ENCODE measurements around the gene ACSS2. TPM values are rescaled to one million over a fixed set of nuclear protein-coding genes. Genes with fewer than 3 reads are reported as not detected.

ACSS2 gene
- polyA plus RNA-seq, 2 of the 4 experiments (the other 2 are of a cell fraction): 22.1 to 24.1 TPM

DNA sequence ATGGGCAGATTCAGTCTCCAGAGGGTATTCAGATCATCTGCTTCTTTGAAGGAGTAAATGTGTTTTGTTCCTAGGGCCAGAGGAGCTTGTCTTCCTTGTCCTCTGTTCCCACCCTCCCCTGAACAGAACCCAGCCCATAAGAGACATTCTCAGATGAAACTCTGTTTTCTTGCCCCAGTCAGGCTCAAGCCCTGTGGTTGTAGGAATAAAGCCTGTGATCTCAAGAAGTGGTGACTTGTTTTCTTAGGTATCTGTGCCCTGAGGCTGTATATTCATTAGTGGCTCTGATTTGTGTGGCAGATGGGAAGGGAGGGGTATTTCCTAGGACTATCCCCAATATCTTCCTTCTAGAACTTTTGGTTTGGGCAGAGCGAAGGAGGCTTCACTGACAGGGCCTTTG is 51.3 kb downstream of the ACSS2 start:
- 92% methylated on average over 1 of the region's 1 CpG for WGBS (ENCODE audit: missing lambda C conversion rate)
- ChIA-PET POLR2A (no interaction called here), CTCF (interaction anchor here (1.0 kb wide), 1 partner anchor 510 kb away, joined by 3 read pairs; no protein-coding TSS in a partner anchor)
- ATAC-seq (no peak), FAIRE-seq (no peak), DNase-seq (ENCODE audit: low read depth in 1 of 2, low spot score in 1 of 2) (no peak)
- no peak overlapping the region for H3K4me3 ChIP-seq
- H3K9me3 ChIP-seq: peaks cover 8% of the 10 kb centered on the region; the same call in 2 of the 3 replicates
- H3K4me1 ChIP-seq: peaks cover 7% of the 10 kb centered on the region
- H3K27ac ChIP-seq: no peak overlapping the region
- TF ChIP-seq SREBF2 (IDR thresholded peaks at IDR 0.05) (no peak), BHLHE40 (IDR thresholded peaks at IDR 0.05; ENCODE audit: low read depth, low read length) (no peak), RFX5 (IDR thresholded peaks at IDR 0.05) (no peak), POLR2AphosphoS2 (conservative IDR thresholded peaks at IDR 0.05; ENCODE audit: low read length) (no peak), NFE2L2 (conservative IDR thresholded peaks at IDR 0.05; ENCODE audit: low read length) (no peak), JUN (IDR thresholded peaks at IDR 0.05) (no peak), EHF (CRISPR knock-in tag; IDR thresholded peaks at IDR 0.05) (no peak), MYC (IDR thresholded peaks at IDR 0.05; ENCODE audit: borderline replicate concordance, low read length) (no peak)
- TF ChIP-seq, protein P1, sequence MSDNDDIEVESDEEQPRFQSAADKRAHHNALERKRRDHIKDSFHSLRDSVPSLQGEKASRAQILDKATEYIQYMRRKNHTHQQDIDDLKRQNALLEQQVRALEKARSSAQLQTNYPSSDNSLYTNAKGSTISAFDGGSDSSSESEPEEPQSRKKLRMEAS (IDR thresholded peaks at IDR 0.05): no peak
- TF ChIP-seq, protein P2, sequence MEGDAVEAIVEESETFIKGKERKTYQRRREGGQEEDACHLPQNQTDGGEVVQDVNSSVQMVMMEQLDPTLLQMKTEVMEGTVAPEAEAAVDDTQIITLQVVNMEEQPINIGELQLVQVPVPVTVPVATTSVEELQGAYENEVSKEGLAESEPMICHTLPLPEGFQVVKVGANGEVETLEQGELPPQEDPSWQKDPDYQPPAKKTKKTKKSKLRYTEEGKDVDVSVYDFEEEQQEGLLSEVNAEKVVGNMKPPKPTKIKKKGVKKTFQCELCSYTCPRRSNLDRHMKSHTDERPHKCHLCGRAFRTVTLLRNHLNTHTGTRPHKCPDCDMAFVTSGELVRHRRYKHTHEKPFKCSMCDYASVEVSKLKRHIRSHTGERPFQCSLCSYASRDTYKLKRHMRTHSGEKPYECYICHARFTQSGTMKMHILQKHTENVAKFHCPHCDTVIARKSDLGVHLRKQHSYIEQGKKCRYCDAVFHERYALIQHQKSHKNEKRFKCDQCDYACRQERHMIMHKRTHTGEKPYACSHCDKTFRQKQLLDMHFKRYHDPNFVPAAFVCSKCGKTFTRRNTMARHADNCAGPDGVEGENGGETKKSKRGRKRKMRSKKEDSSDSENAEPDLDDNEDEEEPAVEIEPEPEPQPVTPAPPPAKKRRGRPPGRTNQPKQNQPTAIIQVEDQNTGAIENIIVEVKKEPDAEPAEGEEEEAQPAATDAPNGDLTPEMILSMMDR (IDR thresholded peaks at IDR 0.05): no peak
- TF ChIP-seq, protein P3, sequence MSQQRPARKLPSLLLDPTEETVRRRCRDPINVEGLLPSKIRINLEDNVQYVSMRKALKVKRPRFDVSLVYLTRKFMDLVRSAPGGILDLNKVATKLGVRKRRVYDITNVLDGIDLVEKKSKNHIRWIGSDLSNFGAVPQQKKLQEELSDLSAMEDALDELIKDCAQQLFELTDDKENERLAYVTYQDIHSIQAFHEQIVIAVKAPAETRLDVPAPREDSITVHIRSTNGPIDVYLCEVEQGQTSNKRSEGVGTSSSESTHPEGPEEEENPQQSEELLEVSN (IDR thresholded peaks at IDR 0.05; ENCODE audit: borderline replicate concordance, low read depth): no peak
- no peak overlapping the region for H3K4me2 ChIP-seq

DNA sequence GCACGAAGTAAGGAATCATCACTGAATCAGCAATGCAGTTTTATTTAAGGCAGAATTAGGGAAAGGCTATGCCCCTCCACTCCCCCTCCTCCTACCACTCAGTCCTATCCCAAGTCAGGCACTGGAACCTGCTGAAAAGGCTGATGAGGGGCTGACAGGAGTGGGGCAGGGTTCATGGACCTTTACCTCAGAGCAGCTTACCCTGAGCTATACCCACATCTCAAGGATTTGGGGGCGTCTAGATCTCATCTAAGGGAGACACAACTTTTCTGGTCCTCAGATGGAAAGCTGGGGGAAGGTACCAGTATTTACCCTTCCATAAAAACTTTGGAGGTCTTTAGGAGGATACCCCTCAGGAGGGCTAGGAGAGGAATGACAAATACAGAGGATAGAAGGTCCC is 52.0 kb downstream of the ACSS2 start:
- TF ChIP-seq NPAS2 (CRISPR knock-in tag; IDR thresholded peaks at IDR 0.05; ENCODE audit: borderline replicate concordance) (no peak), CEBPB (IDR thresholded peaks at IDR 0.05) (no peak), JUN (IDR thresholded peaks at IDR 0.05) (no peak), SREBF2 (IDR thresholded peaks at IDR 0.05) (no peak), KDM5A (IDR thresholded peaks at IDR 0.05) (no peak), ZC3H11A (IDR thresholded peaks at IDR 0.05) (no peak), ESRRA (IDR thresholded peaks at IDR 0.05; ENCODE audit: borderline replicate concordance, low read length) (no peak)
- Histone ChIP-seq H3K4me2 (no peak overlapping the region), H3K27ac (no peak overlapping the region), H3K4me1 (no peaks in the 10 kb centered on the region; the same call in 2 of the 3 replicates), H3K9me3 (peaks cover 5% of the 10 kb centered on the region; the same call in 2 of the 3 replicates), H3K4me3 (no peak overlapping the region)
- DNase-seq (ENCODE audit: low read depth in 1 of 2, low spot score in 1 of 2) (no peak), FAIRE-seq (no peak), ATAC-seq (no peak)
- ChIA-PET CTCF (interaction anchor here (1.6 kb wide), 1 partner anchor 29 kb away, joined by 5 read pairs; no protein-coding TSS in a partner anchor), POLR2A (no interaction called here)
- 88% methylated on average over 2 of the region's 2 CpGs for WGBS (ENCODE audit: missing lambda C conversion rate)

DNA sequence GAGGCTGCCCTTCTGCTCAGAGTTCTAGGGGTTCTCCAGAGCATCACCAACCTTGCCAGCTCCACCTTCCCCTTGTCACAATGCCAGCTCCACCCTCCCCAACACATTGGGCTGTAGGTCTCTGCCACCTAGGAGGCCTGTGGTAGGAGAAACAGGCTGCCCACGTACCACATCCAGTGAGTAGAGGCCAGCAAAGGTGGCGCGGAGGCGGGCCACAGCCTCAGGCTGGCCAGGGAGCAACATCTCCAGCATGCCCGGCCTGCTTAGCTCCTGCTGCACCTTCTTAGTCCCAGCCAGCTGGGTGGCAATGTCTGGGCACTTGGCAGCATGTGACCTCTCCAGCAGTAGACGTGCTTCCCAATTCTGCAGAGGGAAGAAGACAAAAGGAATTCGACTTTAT is 55.4 kb downstream of the ACSS2 start:
- ChIA-PET POLR2A (no interaction called here), CTCF (interaction anchor here (0.7 to 2.8 kb wide), 8 partner anchors 9 to 97 kb away, joined by 3 to 8 read pairs (median 3); partner anchors contain the start of genes GSS and MYH7B)
- no peaks in the 10 kb centered on the region for H3K4me1 ChIP-seq
- no peak for DNase-seq (ENCODE audit: low read depth in 1 of 2, low spot score in 1 of 2)
- no peak overlapping the region for H3K27ac ChIP-seq
- TF ChIP-seq FOXS1 (CRISPR knock-in tag; IDR thresholded peaks at IDR 0.05) (no peak), BHLHE40 (IDR thresholded peaks at IDR 0.05; ENCODE audit: low read depth, low read length) (no peak), CBX8 (IDR thresholded peaks at IDR 0.05) (no peak), ZSCAN20 (CRISPR knock-in tag; IDR thresholded peaks at IDR 0.05) (no peak), SREBF2 (IDR thresholded peaks at IDR 0.05) (no peak), RAD21 (conservative IDR thresholded peaks at IDR 0.05 in 1 of 2, IDR thresholded peaks at IDR 0.05 in 1 of 2) (no peak), FOSB (CRISPR knock-in tag; IDR thresholded peaks at IDR 0.05) (no peak), RNF2 (IDR thresholded peaks at IDR 0.05; ENCODE audit: borderline replicate concordance, low read depth) (no peak), NFE2L2 (conservative IDR thresholded peaks at IDR 0.05; ENCODE audit: low read length) (no peak)
- H3K9me3 ChIP-seq: no peaks in the 10 kb centered on the region
- H3K4me2 ChIP-seq: no peak overlapping the region
- 86% methylated on average over 7 of the region's 7 CpGs for WGBS (ENCODE audit: missing lambda C conversion rate)
- H3K4me3 ChIP-seq: no peak overlapping the region
- no peak; a peak in 1 of 6 replicates for ATAC-seq
- no peak for FAIRE-seq
